ENCODE measurements around the gene CRIM1.

DNA sequence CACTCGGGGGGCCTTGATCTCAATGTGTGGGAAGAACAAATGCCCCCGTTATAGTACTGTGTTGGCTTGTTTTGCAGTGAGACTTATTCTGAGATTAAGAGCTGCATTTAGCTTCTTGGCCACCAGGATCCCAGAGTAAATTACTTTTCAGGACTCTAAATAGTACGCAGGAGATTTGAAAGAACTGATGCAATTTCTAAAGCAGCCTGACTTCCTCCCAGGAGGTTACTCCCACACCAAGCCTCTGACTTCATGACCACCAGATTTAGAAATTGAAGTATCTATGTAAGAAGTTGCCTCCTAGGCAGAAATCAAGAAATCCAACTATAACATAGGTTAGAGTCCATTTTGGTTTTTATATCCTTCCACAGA, 175.4 kb downstream of the CRIM1 start:
- no peak for TF ChIP-seq POLR2AphosphoS5 (IDR thresholded peaks at IDR 0.05)
- TF ChIP-seq, protein P1, sequence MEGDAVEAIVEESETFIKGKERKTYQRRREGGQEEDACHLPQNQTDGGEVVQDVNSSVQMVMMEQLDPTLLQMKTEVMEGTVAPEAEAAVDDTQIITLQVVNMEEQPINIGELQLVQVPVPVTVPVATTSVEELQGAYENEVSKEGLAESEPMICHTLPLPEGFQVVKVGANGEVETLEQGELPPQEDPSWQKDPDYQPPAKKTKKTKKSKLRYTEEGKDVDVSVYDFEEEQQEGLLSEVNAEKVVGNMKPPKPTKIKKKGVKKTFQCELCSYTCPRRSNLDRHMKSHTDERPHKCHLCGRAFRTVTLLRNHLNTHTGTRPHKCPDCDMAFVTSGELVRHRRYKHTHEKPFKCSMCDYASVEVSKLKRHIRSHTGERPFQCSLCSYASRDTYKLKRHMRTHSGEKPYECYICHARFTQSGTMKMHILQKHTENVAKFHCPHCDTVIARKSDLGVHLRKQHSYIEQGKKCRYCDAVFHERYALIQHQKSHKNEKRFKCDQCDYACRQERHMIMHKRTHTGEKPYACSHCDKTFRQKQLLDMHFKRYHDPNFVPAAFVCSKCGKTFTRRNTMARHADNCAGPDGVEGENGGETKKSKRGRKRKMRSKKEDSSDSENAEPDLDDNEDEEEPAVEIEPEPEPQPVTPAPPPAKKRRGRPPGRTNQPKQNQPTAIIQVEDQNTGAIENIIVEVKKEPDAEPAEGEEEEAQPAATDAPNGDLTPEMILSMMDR (IDR thresholded peaks at IDR 0.05 in 8 of 11, conservative IDR thresholded peaks at IDR 0.05 in 3 of 11): no peak

Data from spleen (tissue), 7 donors.